Measurements from ENCODE around the gene HES6. TPM values are rescaled to one million over a fixed set of nuclear protein-coding genes. Genes with fewer than 3 reads are reported as not detected.

HES6 gene
- polyA plus RNA-seq, 1 donor (not counting 4 experiments of a cell fraction or from before 2014, with no cell fraction given) = 0.80 TPM

GRCh38 chr2:238259061-238260020 is 19.5 kb upstream of the HES6 start:
- Histone ChIP-seq H3K36me3 (ENCODE audit: control insufficient read depth in 2 of 2, extremely low read depth in 1 of 2, insufficient read depth in 2 of 2, low read length in 2 of 2) (peaks cover under 1 to 30% of the 10 kb centered on the region in 2 experiments), H3K9ac (ENCODE audit: control insufficient read depth, extremely low read depth, insufficient read depth, low read length) (no peak overlapping the region), H3K9me3 (ENCODE audit: control insufficient read depth, low read depth, low read length) (no peaks in the 10 kb centered on the region), H3K4me2 (ENCODE audit: control insufficient read depth, extremely low read depth, insufficient read depth, low read depth, low read length) (no peak overlapping the region), H3K9me1 (ENCODE audit: control insufficient read depth, extremely low read depth, insufficient read depth, low read length) (no peaks in the 10 kb centered on the region), H3K4me1 (ENCODE audit: control insufficient read depth, extremely low read depth, insufficient read depth, low read length) (no peaks in the 10 kb centered on the region), H2AFZ (ENCODE audit: control insufficient read depth, low read length) (no peak overlapping the region), H3K27me3 (ENCODE audit: control insufficient read depth, extremely low read depth, insufficient read depth, low read length) (no peaks in the 10 kb centered on the region), H3K79me2 (ENCODE audit: control insufficient read depth, insufficient read depth, low read length) (no peaks in the 10 kb centered on the region), H4K20me1 (ENCODE audit: control insufficient read depth, extremely low read depth, insufficient read depth, low read length) (no peaks in the 10 kb centered on the region), H3K4me3 (ENCODE audit: control insufficient read depth in 2 of 3, extremely low read depth in 1 of 3, insufficient read depth in 2 of 3, low read depth in 1 of 3, low read length in 3 of 3) (no peak overlapping the region), H3K27ac (ENCODE audit: control insufficient read depth, insufficient read depth, low read length) (no peak overlapping the region)
- no peak for DNase-seq (ENCODE audit: low read depth, low spot score)
- FAIRE-seq = no peak
- TF ChIP-seq EZH2 (IDR thresholded peaks at IDR 0.05; ENCODE audit: low read length) = no peak
- TF ChIP-seq, protein P1, sequence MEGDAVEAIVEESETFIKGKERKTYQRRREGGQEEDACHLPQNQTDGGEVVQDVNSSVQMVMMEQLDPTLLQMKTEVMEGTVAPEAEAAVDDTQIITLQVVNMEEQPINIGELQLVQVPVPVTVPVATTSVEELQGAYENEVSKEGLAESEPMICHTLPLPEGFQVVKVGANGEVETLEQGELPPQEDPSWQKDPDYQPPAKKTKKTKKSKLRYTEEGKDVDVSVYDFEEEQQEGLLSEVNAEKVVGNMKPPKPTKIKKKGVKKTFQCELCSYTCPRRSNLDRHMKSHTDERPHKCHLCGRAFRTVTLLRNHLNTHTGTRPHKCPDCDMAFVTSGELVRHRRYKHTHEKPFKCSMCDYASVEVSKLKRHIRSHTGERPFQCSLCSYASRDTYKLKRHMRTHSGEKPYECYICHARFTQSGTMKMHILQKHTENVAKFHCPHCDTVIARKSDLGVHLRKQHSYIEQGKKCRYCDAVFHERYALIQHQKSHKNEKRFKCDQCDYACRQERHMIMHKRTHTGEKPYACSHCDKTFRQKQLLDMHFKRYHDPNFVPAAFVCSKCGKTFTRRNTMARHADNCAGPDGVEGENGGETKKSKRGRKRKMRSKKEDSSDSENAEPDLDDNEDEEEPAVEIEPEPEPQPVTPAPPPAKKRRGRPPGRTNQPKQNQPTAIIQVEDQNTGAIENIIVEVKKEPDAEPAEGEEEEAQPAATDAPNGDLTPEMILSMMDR (optimal IDR thresholded peaks at IDR 0.05 in 1 of 3, IDR thresholded peaks at IDR 0.05 in 1 of 3, conservative IDR thresholded peaks at IDR 0.05 in 1 of 3; ENCODE audit: extremely low read depth in 1 of 3, insufficient read depth in 2 of 3, low read length in 3 of 3) = peak in 2 of 3 experiments; percentile 13 to 16
- dilution Hi-C loops (cut with MboI; ENCODE audit: extremely low pct_ligation_motif_present, low sequenced_read_pairs) = no loop called here

DNA sequence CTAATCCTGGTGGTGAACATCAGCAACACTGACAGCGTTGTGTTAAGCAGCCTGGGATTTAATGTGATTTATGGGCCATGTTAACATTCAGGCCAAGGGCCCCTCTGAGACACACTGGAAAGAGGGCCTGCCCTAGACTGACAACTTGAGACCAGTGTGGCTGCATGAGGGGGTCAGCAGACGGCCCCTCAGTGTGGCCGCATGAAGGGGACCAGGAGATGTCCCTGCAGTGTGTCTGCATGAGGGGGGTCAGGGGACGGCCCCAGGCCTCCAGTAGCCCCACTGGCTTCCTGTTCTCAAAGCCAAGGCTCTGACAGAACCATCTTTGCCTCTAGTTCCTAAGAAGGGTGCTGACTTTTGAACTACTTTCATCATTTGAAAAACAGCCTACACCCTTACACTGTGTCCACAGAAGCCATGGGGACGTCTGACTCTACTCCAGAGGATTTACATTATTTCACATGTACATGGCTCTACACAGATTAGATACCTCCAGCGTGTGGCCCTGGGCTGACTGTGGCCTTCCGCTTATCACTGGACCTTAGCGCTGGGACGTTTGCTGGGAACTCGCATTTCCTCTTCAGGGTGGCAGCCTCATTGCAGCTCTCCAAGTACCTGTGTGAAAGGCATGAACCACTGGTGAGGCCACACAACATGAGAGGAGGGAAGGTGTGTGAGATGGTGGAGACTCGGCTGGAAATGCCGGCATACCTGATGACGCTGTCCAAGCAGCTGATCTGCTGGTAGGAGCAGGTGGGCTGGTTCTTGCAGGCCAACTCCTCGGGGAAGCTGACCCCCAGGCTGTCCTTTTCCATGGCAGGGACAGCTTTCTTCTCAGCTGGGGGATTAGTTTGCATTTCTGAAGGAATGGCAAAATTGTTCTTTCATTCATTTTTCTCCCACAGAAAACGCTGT is 18.2 kb upstream of the HES6 start:
- Histone ChIP-seq H2AFZ (ENCODE audit: control insufficient read depth, low read length) (no peak overlapping the region), H3K27me3 (ENCODE audit: control insufficient read depth, extremely low read depth, insufficient read depth, low read length) (no peaks in the 10 kb centered on the region), H3K4me3 (ENCODE audit: control insufficient read depth in 2 of 3, extremely low read depth in 1 of 3, insufficient read depth in 2 of 3, low read depth in 1 of 3, low read length in 3 of 3) (no peak overlapping the region), H4K20me1 (ENCODE audit: control insufficient read depth, extremely low read depth, insufficient read depth, low read length) (no peaks in the 10 kb centered on the region), H3K27ac (ENCODE audit: control insufficient read depth, insufficient read depth, low read length) (no peak overlapping the region), H3K4me2 (ENCODE audit: control insufficient read depth, extremely low read depth, insufficient read depth, low read depth, low read length) (no peak overlapping the region), H3K79me2 (ENCODE audit: control insufficient read depth, insufficient read depth, low read length) (no peaks in the 10 kb centered on the region), H3K36me3 (ENCODE audit: control insufficient read depth in 2 of 2, extremely low read depth in 1 of 2, insufficient read depth in 2 of 2, low read length in 2 of 2) (peaks cover 2 to 27% of the 10 kb centered on the region in 2 experiments), H3K4me1 (ENCODE audit: control insufficient read depth, extremely low read depth, insufficient read depth, low read length) (no peaks in the 10 kb centered on the region), H3K9ac (ENCODE audit: control insufficient read depth, extremely low read depth, insufficient read depth, low read length) (no peak overlapping the region), H3K9me3 (ENCODE audit: control insufficient read depth, low read depth, low read length) (no peaks in the 10 kb centered on the region), H3K9me1 (ENCODE audit: control insufficient read depth, extremely low read depth, insufficient read depth, low read length) (no peaks in the 10 kb centered on the region)
- TF ChIP-seq, protein P1 (optimal IDR thresholded peaks at IDR 0.05 in 1 of 3, IDR thresholded peaks at IDR 0.05 in 1 of 3, conservative IDR thresholded peaks at IDR 0.05 in 1 of 3; ENCODE audit: extremely low read depth in 1 of 3, insufficient read depth in 2 of 3, low read length in 3 of 3) = no peak
- TF ChIP-seq EZH2 (IDR thresholded peaks at IDR 0.05; ENCODE audit: low read length) = no peak
- dilution Hi-C loops (cut with MboI; ENCODE audit: extremely low pct_ligation_motif_present, low sequenced_read_pairs) = no loop called here
- no peak for FAIRE-seq
- DNase-seq (ENCODE audit: low read depth, low spot score) = no peak

Data from keratinocyte (primary cell).